Activated effector memory CD4-positive, alpha-beta T cell treated with anti-CD3 and anti-CD28 coated beads, Interleukin-2, amount 50 U/mL, for 16 hours (primary cell): Measurements from ENCODE around the gene CYTH3.

Experiments
- DNase-seq: peaks from one replicate; pipeline ENCODE4 v3.0.0-alpha.2; 2020

Gene CYTH3

DNA sequence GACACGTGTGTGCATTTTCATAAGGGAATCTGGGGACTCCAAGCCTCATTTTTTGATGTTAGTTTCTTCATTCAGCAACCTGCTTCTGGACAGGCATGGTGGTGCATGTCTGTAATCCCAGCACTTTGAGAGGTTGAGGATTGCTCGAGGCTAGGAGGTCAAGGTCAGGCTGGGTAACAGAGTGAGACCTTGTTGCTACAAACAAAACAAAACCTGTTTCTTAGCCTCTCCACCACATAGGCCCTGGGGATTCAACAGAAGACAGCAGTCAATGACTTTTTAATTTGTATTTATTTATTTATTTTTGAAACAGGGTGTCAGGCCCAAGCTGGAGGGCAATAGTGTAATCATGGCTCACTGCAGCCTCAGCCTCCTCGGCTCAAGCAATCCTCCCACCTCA is 6.9 kb upstream of the CYTH3 start:
- no peak for DNase-seq

DNA sequence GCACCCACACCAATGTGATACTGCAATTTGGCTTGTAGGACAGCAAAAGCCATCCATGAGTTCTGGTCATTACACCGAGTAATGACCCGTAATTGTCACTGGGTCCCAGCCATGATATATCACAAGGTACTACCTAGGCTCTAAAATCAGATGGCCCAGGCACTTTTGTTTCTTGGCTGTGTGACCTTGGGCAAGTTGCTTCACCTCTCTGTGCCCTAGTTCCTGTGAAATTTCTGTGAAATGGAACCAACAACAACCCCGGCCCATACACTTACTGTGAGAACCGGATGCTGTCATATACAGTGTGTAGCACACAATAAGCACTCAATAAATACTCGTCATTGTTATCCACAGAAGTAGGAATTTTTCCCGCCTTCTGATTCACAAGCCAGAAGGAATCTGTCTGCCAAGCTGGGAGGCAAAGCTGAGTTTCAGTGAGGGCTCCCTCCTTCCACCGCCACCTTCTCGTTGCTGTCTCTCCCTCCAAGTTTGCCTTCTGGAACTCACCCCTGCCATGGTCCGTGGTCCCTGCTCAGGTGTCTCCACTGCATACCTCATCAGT is 6.4 kb upstream of the CYTH3 start:
- DNase-seq, result no peak

DNA sequence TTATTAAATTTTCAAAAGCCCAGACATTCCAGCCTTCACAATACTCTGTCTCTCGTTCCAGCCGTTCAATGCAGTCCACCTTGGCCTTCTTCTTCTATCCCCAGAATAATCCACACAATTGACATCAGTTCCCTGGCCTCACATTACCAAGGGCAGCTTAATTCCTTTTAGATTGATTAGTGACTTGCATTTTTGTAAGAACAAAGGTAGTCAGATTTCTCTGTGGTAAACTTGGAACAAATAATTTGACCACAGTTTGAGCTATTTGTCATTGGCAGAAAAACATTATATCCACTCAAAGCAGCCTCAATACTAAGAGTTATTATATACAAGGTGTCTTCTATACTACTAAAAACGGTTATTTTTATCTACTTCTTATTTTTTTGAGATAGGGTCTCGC is 5.1 kb upstream of the CYTH3 start:
- DNase-seq, result no peak

DNA sequence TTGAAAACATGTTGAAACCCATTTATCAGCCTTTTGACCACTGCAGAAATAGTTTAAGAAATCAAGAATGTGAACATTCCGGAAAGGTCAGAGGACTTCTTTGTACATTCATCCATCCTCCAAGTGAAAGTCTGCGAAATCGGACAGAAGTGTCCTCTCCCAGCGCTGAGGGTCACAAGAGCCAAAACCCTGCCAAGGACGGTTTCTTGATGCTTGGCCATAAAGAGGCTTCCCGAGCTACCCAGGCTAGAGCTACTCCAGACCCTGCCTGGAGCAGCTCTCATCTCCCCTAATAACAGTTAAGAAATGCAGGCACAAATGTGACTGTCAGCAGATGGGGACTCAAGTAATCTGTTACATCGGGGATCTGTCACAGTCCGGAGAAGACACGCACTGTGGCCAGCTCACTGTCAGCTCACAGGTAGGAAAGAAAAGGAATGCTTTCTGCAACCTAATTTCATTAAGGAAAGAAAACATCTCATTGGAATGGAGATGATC is 4.5 kb upstream of the CYTH3 start:
- DNase-seq, result no peak

DNA sequence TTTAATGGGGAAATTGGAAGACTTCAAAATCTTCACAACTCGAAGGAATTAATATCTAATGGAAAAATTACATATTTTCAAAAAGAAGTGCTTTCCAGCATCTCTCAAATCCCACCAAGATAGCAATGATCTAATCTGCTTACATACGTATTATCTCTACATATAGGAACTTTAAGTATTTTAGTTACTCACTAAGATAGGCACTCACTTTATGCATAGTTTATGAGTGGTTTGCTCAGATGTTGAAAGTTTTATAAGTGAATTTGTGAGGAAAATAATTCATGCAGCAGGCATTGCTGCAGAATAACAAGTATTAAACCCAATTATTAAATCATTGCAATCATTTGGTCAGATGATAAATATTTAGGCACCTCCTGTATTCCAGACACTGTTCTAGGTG is 2.3 kb upstream of the CYTH3 start:
- no peak for DNase-seq

DNA sequence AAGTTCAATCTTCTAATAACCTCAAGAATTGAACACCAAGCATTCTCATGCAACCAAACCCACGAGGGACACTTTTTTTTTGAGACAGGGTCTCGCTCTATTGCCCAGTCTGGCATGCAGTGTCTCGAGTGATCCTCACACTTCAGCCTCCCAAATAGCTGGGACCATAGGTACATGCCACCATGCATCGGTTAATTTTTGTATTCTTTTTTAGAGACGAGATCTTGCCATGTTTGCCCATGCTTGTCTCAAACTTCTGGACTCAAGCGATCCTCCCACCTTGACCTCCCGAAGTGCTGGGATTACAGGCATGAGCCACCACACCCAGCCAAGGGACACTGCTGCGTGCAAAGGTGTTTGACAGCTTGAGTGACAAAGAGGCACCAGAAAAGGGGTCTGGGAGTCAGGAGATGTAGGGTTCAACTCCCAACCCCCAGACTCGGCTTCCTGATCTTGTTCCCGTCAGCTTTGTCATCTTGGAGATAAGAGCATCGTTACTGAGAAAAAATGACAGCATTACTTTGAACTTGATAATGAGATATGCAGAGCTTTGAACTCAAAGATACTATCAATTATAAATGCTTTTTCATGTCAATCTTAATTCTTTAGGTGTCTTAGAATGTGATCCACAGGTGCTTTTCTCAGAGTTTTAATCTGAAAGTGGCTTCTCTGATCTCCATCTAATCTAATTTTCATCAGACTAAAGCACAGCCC is 1.6 kb upstream of the CYTH3 start:
- DNase-seq, result no peak

DNA sequence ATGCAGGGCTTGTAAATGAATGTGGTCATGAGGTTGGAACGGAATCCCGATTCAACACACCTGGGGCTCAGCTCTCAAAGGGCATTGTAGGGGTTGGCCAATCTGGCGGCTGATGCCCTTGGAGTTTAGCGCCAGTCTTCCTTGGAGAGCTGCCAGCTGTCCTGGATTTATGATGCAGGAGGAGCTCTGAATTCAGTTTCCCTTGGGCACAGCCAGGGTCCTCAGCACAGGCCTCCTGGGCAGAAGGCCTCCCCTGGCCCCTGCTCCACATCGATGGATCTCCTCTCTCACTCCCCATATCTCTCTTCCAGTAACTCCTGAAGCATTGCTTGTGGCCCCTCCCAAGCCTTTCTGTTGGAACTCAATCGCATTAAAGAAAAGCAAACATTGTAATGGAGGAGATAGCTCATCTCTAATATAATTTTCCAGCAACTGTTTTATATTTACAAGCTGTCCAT is 985 bp upstream of the CYTH3 start:
- DNase-seq, result no peak

DNA sequence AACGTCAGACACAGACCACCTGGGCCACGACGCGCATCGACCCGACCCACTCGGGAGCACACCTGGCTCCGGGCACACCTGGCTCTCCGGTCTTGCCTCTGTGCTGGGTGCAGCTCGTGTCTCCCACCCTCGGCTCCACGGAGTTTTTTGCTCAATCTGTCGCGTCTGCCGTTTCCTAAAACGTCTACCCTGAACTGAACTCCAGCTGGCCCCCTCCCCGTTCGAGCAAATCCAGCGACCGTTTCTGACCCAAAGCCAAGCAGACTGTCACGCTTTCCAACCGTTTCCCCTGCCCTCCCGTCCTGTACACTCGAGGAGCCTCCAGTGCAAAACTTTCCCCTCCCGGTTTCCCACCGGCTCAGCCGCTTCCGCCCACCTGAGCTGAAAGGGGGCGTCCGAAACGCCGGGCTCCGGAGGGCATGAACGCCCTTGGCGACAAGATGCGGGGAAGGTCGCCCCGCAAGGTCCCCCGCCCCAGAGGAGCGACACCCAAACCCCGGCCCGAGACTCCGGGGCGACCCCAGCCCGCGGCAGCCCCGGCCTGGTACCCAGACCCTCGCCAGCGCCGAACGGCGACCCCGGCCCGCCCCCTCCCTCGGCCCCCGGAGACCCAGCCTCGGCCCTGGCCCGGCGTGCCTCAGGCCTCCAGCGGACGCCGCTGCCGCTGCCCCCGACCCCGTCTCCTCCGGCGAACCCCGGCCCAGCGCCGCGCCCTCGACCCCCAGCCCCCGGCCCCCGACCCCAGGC is 557 bp downstream of the CYTH3 start:
- DNase-seq, result peak; percentile 65

DNA sequence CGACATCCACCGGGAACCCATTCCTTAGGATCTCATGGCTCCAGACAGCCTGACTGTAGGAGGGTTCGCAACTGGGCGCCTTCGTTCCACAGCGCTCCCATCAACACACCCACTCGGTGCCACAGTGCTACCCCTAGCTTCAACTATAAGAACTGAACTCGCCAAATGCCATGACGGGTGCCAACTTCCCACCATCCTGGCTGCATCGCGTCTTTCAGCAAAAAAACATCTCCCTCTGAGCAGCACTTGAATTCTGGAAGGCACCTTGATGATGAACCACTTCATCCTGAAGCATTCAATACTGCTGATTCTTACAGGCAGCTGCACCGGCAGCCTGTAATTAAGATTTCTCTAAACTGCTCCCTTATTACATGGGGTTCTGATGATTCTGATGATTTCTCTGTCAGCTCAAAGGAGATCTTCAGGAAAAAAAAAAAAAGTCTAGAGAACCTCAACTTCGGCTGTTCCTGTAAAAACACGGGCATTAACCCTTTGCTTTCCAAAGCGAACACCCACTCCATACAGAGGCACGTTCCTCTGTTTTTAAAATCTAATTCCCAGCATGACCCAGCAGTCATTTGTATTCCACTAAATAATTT is 1.3 kb downstream of the CYTH3 start:
- DNase-seq, result peak; percentile 75

DNA sequence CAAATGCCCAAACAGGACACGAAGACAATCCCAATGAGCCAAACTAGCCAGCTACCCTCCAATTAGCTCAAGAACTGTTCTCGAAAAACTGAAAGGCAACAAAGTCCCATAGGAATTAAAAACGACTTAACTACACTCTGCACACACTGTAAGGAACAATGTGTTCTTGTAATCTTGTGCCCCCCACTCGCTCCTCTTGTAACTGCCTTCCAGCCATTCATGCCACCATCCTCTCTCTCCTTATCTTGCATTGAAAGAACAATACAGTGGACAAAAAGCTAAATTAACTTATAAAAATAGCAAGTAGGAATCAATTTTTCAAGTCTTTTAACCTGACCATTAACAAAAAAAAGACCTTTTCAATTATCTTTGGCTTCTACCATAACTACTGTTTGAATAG is 2.9 kb downstream of the CYTH3 start:
- DNase-seq, result no peak

DNA sequence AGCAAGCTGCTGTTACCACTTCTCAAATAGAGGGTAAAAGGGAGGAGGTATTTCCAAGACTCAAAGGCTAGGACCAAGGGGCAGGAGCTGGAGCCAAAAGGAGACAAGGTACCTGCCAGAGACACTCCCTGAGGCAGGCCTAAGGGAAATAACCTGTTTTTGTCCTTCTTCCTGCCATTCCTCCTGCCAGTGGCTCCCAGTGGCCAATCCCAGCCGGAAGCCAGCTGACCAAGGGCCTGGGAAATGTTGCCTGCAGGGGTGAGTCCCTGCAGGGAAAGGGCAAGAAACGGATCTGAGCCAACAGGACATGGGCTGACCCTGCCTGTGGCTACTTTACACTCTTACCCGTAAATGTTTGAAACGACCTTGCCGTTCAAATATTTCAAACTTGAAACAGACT is 3.5 kb downstream of the CYTH3 start:
- DNase-seq, result no peak

DNA sequence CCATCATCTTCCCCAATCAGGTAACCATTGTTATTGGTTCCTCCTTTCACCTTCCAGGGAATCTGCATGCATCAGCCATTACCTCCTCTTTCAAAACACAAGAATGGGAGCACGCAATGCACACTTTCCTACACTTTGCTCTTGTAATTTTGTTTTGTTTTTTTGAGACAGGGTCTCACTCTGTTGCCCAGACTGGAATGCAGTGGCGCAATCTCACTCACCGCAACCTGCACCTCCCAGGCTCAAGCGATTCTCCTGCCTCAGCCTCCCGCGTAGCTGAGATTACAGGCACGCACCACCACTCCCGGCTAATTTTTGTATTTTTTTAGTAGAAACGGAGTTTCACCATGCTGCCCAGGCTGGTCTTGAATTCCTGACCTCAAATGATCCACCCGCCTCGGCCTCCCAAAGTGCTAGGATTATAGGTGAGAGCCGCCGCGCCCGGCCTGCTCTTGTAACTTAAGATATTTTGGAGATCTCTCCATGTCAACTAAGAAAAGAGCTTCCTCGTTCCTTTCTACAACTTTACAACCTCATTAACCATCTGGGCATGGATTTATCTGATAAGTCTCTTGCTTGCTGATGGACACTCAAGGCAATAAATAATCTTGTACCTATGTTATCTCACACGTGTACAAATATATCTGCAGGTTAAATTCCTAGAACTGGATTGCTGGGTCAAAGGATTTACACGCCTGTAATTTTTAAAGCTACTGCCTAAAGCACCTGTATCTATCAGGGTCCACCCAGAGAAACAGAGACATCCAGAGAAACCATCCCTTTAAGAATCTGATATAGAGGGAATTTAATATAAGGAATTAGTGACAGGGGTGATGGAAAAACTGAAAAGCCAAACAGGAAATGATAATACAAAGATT is 4.2 kb downstream of the CYTH3 start:
- no peak for DNase-seq

DNA sequence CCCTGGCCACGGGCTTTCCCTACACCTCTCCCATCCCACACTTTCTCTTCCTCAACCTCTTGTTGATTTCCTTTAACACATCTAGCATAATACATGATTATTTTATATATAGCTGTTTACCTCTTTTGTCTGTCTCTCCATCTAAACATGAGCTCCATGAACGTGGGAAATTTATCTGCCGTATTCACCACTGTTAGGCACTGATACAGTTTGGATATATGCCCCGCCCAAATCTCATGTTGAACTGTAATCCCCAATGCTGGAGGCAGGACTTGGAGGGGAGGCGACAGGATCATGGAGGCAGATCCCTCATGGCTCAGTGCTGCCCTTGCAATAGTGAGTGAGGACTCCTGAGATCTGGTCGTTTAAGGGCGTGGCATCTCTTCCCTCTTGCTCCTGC is 5.7 kb downstream of the CYTH3 start:
- DNase-seq, result no peak

DNA sequence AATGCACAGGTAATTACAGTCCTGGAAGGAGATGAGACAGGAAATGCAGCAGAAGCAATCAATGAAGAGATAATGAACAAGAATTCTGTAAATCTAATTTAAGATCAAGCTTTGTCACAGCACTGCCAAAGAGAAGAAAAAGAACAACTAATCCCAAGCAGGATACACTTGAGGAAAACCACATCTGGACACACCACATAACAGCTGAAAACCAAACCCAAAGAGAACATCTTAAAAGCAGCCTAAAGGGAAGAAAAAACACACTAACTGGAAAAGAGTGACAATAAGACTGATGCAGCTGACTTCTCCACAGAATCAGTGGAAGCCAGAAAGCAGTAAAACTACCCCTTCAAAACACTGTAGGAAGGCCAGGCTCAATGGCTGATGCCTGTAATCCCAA is 10.2 kb downstream of the CYTH3 start:
- DNase-seq, result no peak

DNA sequence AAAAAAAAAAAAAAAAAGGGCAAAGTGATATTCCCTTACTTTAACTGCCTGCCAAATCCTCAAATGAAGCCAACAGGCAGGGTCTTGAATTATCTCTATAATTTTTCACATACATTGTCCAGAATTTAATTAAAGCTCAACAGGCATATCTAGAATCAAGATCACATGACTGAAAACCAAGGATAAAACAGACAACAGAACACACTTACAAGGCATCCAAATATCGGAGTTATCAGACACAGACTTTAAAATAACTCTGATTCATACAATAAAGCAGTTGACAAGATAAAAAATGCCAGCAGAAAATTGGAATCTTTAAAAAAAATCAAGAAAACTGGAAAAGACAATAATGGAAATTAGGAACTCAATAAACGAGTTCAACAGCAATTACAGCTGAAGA is 10.7 kb downstream of the CYTH3 start:
- no peak for DNase-seq

DNA sequence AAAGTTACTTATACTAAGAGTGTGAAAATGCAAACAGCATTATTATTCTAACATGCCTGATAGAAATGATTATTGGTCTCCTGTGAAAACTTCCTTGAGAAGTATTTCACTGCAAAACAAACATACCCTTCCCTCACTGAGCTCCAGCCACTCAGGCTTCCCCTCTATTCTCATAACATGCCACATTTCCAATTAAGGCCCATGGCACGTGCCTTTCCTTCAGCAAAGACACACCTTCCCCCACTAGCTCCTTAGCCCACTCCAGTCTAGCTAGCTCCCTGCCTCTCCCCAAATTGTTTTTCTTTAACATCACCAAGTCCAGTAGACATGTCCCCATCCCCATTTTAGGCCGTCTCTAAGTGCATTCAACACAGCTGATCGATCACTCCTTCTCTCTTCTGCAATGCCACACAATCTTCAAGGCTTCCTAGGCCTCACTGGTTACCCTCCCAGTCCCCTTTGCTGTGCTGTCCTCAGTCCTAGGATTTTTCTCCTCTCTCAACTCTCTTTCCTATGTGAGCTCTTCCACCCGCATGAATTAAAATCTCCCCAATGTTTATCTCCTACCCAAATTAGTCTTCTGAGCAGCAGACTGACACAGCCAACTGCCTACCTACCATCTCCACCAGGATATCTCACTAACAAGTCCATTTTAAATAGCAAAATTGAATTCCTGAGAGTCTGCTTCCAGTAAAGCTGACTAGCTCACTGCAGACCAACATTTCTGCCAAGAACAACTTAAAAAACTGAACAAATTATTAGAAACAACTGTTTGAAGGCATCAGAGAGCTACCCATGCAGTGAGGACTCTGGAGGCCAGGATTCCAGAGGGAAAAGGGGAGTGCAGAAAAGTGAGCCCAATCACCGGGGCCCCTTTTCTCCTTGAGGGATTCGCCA is 11.9 kb downstream of the CYTH3 start:
- no peak for DNase-seq

DNA sequence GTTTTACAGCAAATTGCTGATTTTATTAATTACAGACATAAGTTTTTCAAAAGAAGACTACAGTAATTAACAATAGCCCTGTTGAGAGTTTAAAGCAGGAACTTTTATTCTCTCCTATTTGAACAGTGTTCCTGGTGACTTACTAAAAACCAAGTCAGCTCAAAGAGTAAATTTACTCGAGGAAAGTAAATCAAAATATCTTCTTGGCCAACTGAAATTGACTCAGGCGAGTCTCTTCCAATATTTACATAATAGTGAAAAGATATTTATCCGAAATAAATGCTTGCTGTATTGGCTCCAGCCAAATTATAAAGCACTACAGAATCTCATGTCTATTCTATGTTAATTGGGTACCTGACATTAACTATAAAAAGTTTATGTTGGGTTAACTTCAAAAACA is 13.2 kb downstream of the CYTH3 start:
- DNase-seq, result no peak

DNA sequence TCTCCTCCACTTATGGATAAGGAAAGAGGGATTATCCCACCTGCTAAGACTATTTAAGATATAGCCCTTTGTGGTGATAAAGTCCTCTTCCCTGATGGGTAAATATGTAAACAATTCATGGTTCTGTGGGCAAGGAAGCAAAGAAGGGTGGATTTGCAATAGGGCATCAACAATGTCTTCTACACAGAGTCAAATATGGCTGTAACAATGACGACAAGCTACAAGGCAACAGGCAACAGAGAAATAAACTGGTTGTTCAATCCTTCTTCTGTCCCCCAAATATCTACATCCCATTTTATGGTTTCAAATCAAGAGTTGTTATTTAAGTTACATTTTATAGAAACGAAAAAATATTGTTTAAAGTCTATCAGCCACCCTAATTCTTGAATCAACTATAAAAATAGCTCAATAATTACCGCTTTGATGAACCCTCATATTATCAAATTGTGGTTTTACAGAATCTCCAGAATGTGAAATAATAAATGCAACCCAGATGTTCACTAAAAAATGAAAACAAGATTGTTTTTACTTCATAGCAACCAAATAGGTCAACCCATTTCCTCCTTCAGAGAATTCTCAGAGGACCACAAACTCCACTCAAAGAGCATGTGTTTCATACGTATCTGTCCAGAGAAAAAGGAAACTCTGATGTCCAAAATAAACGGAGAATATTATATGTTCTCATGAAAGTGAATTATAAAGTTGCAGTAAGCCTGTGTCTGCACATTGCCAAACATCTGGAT is 13.8 kb downstream of the CYTH3 start:
- no peak for DNase-seq

DNA sequence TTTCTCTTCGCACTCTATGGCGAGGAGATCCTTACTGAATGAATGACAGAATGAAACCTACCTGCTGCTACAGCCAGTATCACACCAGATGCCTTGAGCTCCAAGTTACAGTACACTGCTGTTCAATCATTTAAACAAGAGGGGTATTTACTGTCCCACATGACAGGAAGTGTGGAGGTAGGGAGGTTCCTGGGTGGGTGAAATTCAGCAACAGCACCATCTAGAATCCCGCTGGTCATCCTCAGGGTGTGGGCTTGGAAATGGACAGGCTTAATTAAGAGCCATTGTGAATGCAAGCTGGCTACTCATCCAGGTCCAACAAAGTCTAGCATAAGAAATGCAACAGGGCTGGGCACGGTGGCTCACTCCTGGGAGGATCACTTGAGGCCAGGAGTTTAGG is 14.7 kb downstream of the CYTH3 start:
- DNase-seq, result no peak

DNA sequence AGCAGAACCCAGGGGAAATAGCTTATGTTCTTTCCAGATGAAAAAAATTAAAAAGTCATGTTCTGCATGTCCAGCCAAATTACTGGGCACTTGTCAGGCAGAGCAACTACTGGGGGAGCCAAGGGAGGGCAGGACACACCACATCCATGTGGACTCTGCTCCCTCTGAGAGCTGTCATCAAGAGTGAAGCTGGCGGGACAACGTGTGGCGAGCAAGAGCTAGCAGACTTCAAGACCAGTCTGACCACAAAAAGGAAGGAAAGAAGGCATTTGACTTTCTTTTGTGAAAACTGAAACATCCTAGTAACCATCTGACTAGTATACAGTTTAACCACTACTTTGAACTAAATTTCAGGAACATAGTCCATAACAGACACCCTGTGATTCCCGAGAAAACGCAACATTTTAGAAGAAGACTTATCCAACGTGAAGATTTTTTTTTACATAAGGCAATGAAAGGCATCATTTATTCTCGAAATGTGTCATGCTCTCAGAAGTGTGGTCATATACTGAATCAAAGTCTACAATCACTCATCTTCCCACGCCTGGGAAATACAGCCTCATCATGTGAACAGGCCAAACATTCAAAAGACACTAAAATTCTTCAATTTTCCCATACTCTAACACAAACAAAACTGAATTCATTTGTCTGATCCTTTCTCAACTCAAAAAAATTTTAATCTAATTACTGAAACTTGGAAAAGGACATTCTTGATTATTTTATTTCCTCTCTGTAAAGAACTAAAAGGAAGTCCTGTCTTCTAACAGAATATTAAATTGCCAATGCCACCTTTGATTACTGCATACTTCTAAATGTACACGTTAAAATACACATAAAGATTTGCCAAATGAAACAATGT is 15.5 kb downstream of the CYTH3 start:
- DNase-seq, result no peak
